C4-2B (cell line): ENCODE measurements around the gene KIF4A.
"Not testable (repeated sequence)": the region's sequence is repeated elsewhere in the genome, so short reads cannot be mapped to it uniquely, and the experiment has no call there.

ENCODE experiments used
- H3K27ac ChIP-seq: fragments of 450-650 bp; 2 replicates; pipeline ENCODE4 v1.5.1; 2017
- ZFX ChIP-seq: fragments of 450-650 bp; IDR thresholded peaks from 2 replicates; pipeline ENCODE4 v1.6.1; 2017
- TF ChIP-seq, protein P1 (sequence below): fragments of 450-650 bp; conservative IDR thresholded peaks from 2 replicates; pipeline ENCODE4 v1.5.1; 2017; ENCODE audit warnings: mild to moderate bottlenecking

KIF4A gene

DNA sequence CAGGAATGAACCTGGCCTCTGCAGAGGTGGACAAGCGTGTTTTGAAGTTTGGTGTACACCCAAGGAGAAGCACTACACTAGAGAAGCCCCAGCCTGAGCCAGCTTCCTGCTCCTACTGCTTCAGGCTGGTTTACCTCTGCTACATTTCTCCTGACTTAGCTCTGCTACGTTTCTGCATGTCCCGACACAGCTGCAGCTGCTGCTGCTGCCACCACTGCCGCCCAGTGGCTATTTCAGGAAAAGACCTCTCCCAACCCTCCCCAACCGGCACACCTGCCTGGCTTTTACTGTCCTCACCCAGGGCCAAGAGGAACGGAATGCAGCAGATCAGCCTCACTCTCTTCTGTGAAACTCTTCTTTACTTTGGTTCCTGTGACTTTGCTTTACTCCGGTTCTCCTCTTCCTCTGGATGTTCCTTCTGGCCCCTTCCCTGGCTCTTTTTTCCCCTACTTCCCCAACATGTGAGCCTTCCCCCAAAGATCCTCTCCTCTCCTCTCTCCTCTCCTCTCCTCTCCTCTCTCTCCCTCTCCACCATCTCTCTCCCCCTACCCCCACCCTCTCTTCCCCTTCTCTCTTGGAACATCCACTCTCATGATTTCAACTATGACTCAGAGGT is 26.8 kb upstream of the KIF4A start:
- TF ChIP-seq, protein P1, sequence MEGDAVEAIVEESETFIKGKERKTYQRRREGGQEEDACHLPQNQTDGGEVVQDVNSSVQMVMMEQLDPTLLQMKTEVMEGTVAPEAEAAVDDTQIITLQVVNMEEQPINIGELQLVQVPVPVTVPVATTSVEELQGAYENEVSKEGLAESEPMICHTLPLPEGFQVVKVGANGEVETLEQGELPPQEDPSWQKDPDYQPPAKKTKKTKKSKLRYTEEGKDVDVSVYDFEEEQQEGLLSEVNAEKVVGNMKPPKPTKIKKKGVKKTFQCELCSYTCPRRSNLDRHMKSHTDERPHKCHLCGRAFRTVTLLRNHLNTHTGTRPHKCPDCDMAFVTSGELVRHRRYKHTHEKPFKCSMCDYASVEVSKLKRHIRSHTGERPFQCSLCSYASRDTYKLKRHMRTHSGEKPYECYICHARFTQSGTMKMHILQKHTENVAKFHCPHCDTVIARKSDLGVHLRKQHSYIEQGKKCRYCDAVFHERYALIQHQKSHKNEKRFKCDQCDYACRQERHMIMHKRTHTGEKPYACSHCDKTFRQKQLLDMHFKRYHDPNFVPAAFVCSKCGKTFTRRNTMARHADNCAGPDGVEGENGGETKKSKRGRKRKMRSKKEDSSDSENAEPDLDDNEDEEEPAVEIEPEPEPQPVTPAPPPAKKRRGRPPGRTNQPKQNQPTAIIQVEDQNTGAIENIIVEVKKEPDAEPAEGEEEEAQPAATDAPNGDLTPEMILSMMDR: peak; percentile 78
- no peak for TF ChIP-seq ZFX
- H3K27ac ChIP-seq: no peak overlapping the region

DNA sequence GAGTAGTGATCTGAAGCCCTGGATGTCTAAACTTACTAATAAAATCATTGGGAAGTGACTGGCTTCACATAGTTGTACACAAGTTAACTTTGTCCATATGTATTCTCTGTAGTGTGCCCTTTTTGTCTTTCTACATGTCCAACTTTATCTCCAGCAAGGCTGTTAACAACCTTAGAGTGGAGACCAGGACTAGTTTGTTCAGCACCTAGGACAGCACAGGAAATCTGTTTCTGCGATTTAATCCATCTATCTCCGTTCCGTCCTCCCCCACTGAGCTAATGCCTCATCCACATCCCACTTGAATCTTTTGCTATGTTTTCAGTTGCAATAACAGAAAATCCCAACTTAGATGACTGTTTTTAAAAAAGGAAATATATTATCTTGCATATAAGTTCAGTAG is 25.1 kb upstream of the KIF4A start:
- H3K27ac ChIP-seq: no peak overlapping the region
- TF ChIP-seq, protein P1: no peak
- no peak for TF ChIP-seq ZFX

DNA sequence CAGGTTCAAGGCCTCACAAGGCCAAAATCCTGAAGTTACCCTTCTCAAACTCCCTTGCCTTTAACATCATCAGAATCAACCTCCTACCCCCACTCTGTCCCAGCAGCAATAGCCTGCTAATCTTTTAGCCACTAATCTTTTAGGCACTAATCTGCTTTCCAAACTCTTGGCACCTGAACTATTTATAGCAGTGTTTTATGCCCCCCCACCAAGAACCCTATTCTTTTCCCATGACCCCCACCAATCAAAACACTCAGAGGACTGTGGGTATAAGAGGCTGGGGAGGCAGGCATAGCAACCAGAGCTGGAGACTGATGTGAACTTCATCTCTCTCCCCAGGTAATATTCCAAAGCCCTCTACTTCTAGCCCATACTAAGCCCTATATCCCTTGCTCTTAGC is 21.9 kb upstream of the KIF4A start, which contains the start of gene ARR3:
ARR3 (plus strand) TSS at position 301 of the 400 bp plus-strand sequence. CDS start 1,052 bp downstream, outside the sequence.
- TF ChIP-seq, protein P1: no peak
- TF ChIP-seq ZFX: no peak

DNA sequence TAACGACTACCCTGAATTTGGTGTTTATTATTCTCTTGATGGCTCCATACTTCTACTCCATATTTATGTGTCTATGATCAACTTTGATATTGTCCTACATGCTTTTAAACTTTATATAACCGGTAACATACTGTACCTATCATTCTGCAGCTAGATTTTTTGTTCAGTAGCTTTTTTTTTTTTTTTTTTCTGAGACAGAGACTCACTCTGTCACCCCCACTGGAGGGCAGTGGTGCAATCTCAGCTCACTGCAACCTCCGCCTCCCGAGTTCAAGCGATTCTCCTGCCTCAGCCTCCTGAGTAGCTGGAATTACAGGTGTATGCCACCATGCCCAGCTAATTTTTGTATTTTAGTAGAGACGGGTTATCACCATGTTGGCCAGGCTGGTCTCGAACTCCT is 15.9 kb upstream of the KIF4A start:
- not testable (repeated sequence) for H3K27ac ChIP-seq

More for the DNA sequence above, 21.9 kb upstream of the KIF4A start, which contains the start of gene ARR3:
- no peak within 1 kb of the TSS for H3K27ac ChIP-seq

DNA sequence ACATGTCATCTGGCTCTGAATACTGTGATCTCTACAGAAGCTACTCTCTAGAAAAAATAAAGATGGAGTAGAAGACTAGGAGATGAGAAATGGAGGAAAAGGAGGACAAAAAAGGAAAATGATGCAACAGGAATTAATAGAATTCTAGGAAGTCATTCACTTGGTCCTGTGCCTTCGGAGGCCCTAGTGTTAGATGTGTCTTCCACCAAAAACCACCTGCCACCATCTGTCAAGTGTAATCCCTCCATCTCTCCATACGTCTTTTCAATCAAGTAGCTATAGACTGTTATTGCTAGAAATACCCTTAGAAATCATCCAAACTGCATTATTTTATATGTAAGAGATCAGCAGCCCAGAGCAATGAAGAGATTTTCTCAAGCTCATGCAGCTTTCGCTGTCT is 10.8 kb upstream of the KIF4A start:
- no peak overlapping the region for H3K27ac ChIP-seq
- TF ChIP-seq ZFX: no peak
- TF ChIP-seq, protein P1: no peak

DNA sequence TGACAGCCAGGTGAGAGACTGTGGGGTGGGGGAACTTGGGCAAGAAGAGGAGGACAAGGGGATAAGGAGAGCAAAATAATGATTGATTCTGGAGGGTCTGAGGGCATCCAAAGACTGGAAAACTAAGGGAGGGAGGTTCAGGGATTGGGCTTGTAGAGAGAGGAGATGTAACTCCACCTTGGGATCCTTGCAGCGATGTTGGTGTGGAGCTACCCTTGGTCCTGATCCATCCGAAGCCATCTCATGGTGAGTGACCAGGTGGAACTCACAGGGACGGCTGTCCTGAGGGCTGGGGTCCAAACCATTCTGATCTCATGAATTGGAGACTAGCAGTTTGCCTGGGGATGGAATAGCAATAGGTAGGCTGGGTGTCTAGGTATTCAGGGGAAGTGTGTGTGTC is 9.3 kb upstream of the KIF4A start:
- TF ChIP-seq, protein P1: no peak
- no peak for TF ChIP-seq ZFX
- no peak overlapping the region for H3K27ac ChIP-seq

DNA sequence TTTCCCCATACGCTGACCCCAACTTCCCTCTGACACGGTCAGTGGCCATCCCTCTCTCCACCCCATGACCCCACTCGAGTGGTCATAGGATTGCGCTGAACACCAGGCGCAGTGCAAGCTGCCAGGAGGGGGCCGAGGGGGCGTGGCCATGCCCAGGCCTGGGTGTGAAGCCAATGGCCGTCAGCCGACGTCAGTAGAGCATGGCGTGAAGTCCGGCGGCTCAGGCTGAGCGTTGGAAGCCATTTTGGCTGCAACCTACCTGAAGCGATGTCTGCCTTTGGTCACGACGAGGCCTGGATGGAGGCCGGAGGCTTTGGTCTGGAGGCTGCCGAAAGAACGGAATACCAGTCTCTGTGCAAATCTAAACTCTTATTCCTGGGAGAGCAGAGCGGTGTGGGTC is 8.0 kb upstream of the KIF4A start, which contains the start of gene RAB41:
RAB41 (plus strand) TSS at position 222 of the 400 bp plus-strand sequence; CDS start at position 268, 46 bp downstream.
- no peak for TF ChIP-seq ZFX
- TF ChIP-seq, protein P1: no peak
- H3K27ac ChIP-seq: no peak within 1 kb of the TSS
